ENCODE data around the gene BIN1. TPM values are rescaled to one million over a fixed set of nuclear protein-coding genes. Genes with fewer than 3 reads are reported as not detected.
"Not testable (repeated sequence)": the region's sequence is repeated elsewhere in the genome, so short reads cannot be mapped to it uniquely, and the experiment has no call there.

Gene BIN1
- total and polyA plus RNA-seq, 7 donors = 615 to 1,667 (median 1,331) TPM

- Histone ChIP-seq H3K27ac (no peak overlapping the region), H3K4me3 (no peak overlapping the region), H3K4me1 (no peaks in the 10 kb centered on the region), H3K9me3 (no peaks in the 10 kb centered on the region), H3K27me3 (ENCODE audit: insufficient read depth in 3 of 3, low read length in 2 of 3) (no peaks in the 10 kb centered on the region), H3K36me3 (ENCODE audit: insufficient read depth in 1 of 2, low read depth in 1 of 2) (no peaks in the 10 kb centered on the region)
- peak in 1 of 4 donors; percentile 37 for ATAC-seq
- TF ChIP-seq, protein P1, sequence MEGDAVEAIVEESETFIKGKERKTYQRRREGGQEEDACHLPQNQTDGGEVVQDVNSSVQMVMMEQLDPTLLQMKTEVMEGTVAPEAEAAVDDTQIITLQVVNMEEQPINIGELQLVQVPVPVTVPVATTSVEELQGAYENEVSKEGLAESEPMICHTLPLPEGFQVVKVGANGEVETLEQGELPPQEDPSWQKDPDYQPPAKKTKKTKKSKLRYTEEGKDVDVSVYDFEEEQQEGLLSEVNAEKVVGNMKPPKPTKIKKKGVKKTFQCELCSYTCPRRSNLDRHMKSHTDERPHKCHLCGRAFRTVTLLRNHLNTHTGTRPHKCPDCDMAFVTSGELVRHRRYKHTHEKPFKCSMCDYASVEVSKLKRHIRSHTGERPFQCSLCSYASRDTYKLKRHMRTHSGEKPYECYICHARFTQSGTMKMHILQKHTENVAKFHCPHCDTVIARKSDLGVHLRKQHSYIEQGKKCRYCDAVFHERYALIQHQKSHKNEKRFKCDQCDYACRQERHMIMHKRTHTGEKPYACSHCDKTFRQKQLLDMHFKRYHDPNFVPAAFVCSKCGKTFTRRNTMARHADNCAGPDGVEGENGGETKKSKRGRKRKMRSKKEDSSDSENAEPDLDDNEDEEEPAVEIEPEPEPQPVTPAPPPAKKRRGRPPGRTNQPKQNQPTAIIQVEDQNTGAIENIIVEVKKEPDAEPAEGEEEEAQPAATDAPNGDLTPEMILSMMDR (IDR thresholded peaks at IDR 0.05) = no peak
- 89 to 93% (median 91%) methylated on average over 11 of the region's 11 CpGs for WGBS, 3 donors
- DNase-seq = no peak
- intact Hi-C loops (cut with DNase I) = no loop called here
Measured at GRCh38 chr2:127034883-127035611, 71.9 kb downstream of the BIN1 start.

GRCh38 chr2:127034051-127034450 is 72.9 kb downstream of the BIN1 start:
- WGBS, 3 donors = 61 to 64% (median 62%) methylated on average over 6 of the region's 6 CpGs
- Histone ChIP-seq H3K36me3 (ENCODE audit: insufficient read depth in 1 of 2, low read depth in 1 of 2) (no peaks in the 10 kb centered on the region), H3K27me3 (ENCODE audit: insufficient read depth in 3 of 3, low read length in 2 of 3) (no peaks in the 10 kb centered on the region), H3K27ac (no peak overlapping the region), H3K4me3 (no peak overlapping the region), H3K4me1 (no peaks in the 10 kb centered on the region), H3K9me3 (no peaks in the 10 kb centered on the region)
- intact Hi-C loops (cut with DNase I) = no loop called here
- ATAC-seq (no peak), DNase-seq (no peak)
- TF ChIP-seq, protein P1 (IDR thresholded peaks at IDR 0.05) = no peak

- Histone ChIP-seq H3K36me3 (ENCODE audit: insufficient read depth in 1 of 2, low read depth in 1 of 2) (no peaks in the 10 kb centered on the region), H3K27me3 (ENCODE audit: insufficient read depth in 3 of 3, low read length in 2 of 3) (peaks cover 0 to 12% (median 0%) of the 10 kb centered on the region in 3 donors), H3K27ac (no peak overlapping the region), H3K4me1 (no peaks in the 10 kb centered on the region), H3K4me3 (no peak overlapping the region), H3K9me3 (no peaks in the 10 kb centered on the region)
- no peak for ATAC-seq
- WGBS, 3 donors = 77 to 81% (median 79%) methylated on average over 3 of the region's 3 CpGs
- TF ChIP-seq, protein P1 (IDR thresholded peaks at IDR 0.05) = no peak
- DNase-seq = no peak
- intact Hi-C loops (cut with DNase I) = no loop called here
Measured at GRCh38 chr2:127032621-127033020, 74.3 kb downstream of the BIN1 start.

GRCh38 chr2:127029350-127030051 is 77.5 kb downstream of the BIN1 start:
- DNase-seq (no peak), ATAC-seq (no peak)
- TF ChIP-seq, protein P1 (IDR thresholded peaks at IDR 0.05) = no peak
- WGBS, 3 donors = 80 to 88% (median 87%) methylated on average over 5 of the region's 5 CpGs
- Histone ChIP-seq H3K4me3 (no peak overlapping the region), H3K27ac (no peak overlapping the region), H3K4me1 (peaks cover 6% of the 10 kb centered on the region), H3K27me3 (ENCODE audit: insufficient read depth in 3 of 3, low read length in 2 of 3) (peaks cover 0 to 38% (median 2%) of the 10 kb centered on the region in 3 donors), H3K9me3 (no peaks in the 10 kb centered on the region), H3K36me3 (ENCODE audit: insufficient read depth in 1 of 2, low read depth in 1 of 2) (no peaks in the 10 kb centered on the region)
- intact Hi-C loops (cut with DNase I) = no loop called here

GRCh38 chr2:127028745-127029144 is 78.2 kb downstream of the BIN1 start:
- not testable (repeated sequence) for H3K4me3 ChIP-seq
- 76 to 90% (median 84%) methylated on average over 1 of the region's 1 CpG for WGBS, 3 donors

More at GRCh38 chr2:127028745-127029144, 78.2 kb downstream of the BIN1 start:
- ATAC-seq; H3K36me3 ChIP-seq (ENCODE audit: insufficient read depth in 1 of 2, low read depth in 1 of 2); H3K27ac ChIP-seq; DNase-seq; intact Hi-C loops (cut with DNase I); H3K4me1 ChIP-seq; H3K9me3 ChIP-seq: not testable (repeated sequence)
- H3K27me3 ChIP-seq (ENCODE audit: insufficient read depth in 3 of 3, low read length in 2 of 3) = peaks cover 0 to 38% (median 2%) of the 10 kb centered on the region in 3 donors

All from psoas muscle (tissue), 8 donors.